AG09309 (cell line): Measurements from ENCODE around the gene SERPINH1.

ENCODE experiments used
- DNase-seq: peaks from one replicate; pipeline ENCODE4 v3.0.0-alpha.2; 2010; ENCODE audit warnings: low read depth
- H3K4me3 ChIP-seq: 2 replicates; pipeline ENCODE4 v1.5.1; 2011; ENCODE audit warnings: mild to moderate bottlenecking, low read depth, low read length, moderate library complexity; ENCODE audit not compliant: control insufficient read depth
- CTCF ChIP-seq: IDR thresholded peaks from 2 replicates; pipeline ENCODE4 v1.5.1; 2011; ENCODE audit warnings: mild to moderate bottlenecking, low read depth, low read length, inconsistent platforms; ENCODE audit not compliant: insufficient read depth, control insufficient read depth; ENCODE audit errors: missing control alignments

Gene SERPINH1

GRCh38 chr11:75518771-75519653, 43.0 kb upstream of the SERPINH1 start:
- TF ChIP-seq CTCF, result no peak
- DNase-seq, result no peak
- H3K4me3 ChIP-seq, result no peak overlapping the region

- DNase-seq, result no peak
- no peak overlapping the region for H3K4me3 ChIP-seq
- no peak for TF ChIP-seq CTCF
Measured at GRCh38 chr11:75520688-75521087, 41.4 kb upstream of the SERPINH1 start.

- DNase-seq, result no peak
- no peak for TF ChIP-seq CTCF
- no peak overlapping the region for H3K4me3 ChIP-seq
Measured at GRCh38 chr11:75522286-75523044, 39.6 kb upstream of the SERPINH1 start.

- no peak for TF ChIP-seq CTCF
- no peak for DNase-seq
- H3K4me3 ChIP-seq, result no peak overlapping the region
Measured at GRCh38 chr11:75523189-75523588, 38.9 kb upstream of the SERPINH1 start.

GRCh38 chr11:75523811-75524664, 38.0 kb upstream of the SERPINH1 start:
- peak overlapping the region; percentile 61 for H3K4me3 ChIP-seq
- no peak for DNase-seq
- TF ChIP-seq CTCF, result no peak
